Esophagus muscularis mucosa (tissue), 3 donors: Measurements from ENCODE around the gene TMEFF2.

Experiments
- POLR2A ChIP-seq: fragments of 450-650 bp; IDR thresholded peaks from one replicate; pipeline ENCODE4 v1.6.1; 2017; ENCODE audit warnings: antibody characterized with exemption, moderate library complexity, mild to moderate bottlenecking, low read depth
- POLR2AphosphoS5 ChIP-seq, 2 donors: sonication (generic); formaldehyde crosslinking; IDR thresholded peaks; one replicate each; pipeline ENCODE4 v1.6.1; 2017; ENCODE audit warnings: antibody characterized with exemption in 2 of 2
- TF ChIP-seq, protein P1 (sequence below), 3 experiments: fragments of 200-600 bp in 2 of 3; fragments of 450-650 bp in 1 of 3; sonication (generic) in 2 of 3; IDR thresholded peaks; one replicate each; pipeline ENCODE4 v1.5.1; 2017 to 2019; ENCODE audit warnings: antibody characterized with exemption in 3 of 3, mild to moderate bottlenecking in 2 of 3, moderate library complexity in 1 of 3

- TF ChIP-seq POLR2A: no peak
- TF ChIP-seq, protein P1, sequence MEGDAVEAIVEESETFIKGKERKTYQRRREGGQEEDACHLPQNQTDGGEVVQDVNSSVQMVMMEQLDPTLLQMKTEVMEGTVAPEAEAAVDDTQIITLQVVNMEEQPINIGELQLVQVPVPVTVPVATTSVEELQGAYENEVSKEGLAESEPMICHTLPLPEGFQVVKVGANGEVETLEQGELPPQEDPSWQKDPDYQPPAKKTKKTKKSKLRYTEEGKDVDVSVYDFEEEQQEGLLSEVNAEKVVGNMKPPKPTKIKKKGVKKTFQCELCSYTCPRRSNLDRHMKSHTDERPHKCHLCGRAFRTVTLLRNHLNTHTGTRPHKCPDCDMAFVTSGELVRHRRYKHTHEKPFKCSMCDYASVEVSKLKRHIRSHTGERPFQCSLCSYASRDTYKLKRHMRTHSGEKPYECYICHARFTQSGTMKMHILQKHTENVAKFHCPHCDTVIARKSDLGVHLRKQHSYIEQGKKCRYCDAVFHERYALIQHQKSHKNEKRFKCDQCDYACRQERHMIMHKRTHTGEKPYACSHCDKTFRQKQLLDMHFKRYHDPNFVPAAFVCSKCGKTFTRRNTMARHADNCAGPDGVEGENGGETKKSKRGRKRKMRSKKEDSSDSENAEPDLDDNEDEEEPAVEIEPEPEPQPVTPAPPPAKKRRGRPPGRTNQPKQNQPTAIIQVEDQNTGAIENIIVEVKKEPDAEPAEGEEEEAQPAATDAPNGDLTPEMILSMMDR (IDR thresholded peaks at IDR 0.05): no peak
- TF ChIP-seq POLR2AphosphoS5 (IDR thresholded peaks at IDR 0.05): no peak
Measured at GRCh38 chr2:191942739-191943103, 252.0 kb downstream of the TMEFF2 start.
